ENCODE data around the gene IGDCC3.

The IGDCC3 gene

DNA sequence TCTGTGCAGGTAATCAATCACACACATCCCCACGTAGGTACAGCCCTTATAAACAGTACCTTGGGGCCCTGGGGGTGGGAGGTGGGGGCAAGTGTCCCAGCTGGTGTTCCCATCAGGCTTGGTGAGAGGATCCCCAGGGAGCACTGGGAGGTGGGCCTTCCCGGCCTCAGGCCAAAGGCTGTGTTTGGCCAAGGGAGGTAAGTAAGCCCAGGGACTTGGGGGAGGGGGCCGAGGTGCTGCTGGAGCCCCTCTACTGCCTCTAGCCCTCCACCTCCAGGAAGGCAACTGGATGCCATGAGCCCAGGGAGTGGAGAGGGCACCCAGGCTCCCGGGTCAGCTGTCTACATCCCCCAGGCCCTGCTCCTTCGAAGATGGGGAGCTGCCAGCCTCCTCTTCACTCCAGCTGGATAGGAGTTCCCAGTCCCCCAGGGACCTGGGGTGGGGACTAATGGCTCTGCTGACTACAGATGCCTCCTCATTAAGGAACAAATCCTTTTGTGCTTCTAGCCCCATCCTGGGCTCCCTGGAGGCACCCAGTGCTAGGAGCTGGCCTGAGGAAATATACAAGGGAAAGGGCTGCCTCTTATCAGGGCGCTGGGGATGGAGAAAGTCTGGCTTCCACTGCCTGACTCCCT lies 40.2 kb downstream of the IGDCC3 start:
- no peak for DNase-seq
- no peaks in the 10 kb centered on the region for H3K4me1 Mint-ChIP-seq (ENCODE audit: low read depth)
- H3K9me3 Mint-ChIP-seq: no peaks in the 10 kb centered on the region
- peaks cover 6% of the 10 kb centered on the region for H3K27me3 Mint-ChIP-seq
- H3K36me3 Mint-ChIP-seq (ENCODE audit: low read depth): no peaks in the 10 kb centered on the region
- no peak overlapping the region for H3K4me3 Mint-ChIP-seq
- H3K27ac Mint-ChIP-seq: no peak overlapping the region

DNA sequence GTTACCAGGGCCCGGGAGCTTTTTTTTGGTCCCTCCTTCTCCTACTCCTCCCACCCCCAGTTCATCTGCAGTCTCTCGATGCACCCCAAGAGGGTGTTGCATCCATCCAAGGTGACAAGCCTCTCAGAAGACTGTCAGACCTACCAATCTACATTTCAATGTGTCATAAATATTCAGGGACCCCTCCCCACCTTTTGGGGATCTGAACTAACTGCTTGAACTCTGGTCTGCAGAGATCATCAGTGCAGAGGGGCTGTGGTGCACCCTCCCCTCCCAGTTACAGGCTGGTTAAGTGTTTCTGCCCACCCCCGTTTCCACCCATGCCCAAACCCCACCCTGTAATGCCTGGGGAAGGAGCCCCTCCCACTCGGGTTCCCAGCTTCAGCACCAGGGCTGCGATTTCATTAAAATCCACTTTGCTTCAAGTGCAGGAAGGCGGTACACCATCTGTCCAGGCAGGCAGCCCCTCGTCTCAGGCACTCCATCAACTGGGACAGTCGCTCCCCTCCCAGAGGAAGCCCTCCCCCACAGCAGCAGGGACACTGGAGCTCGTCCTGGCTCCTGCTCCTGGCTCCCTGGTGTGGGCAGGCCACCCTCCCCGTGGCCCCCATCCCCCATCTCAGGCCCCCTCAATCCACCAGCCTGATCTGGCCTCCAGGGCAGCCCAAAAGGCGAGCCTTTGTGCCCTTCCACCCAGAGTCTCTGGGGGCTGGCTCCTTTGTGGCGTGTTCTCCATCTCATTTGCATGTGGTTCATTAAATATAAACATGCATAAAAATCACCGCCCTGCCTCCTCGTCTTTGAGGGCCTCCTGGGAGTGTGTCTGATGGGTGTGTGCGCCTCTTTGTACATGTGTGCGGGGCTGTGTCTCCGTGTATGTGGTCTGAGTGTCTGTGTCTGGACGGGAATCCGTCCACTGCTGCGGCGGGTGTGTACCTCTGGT lies 41.0 kb downstream of the IGDCC3 start:
- peaks cover 4% of the 10 kb centered on the region for H3K27me3 Mint-ChIP-seq

DNA sequence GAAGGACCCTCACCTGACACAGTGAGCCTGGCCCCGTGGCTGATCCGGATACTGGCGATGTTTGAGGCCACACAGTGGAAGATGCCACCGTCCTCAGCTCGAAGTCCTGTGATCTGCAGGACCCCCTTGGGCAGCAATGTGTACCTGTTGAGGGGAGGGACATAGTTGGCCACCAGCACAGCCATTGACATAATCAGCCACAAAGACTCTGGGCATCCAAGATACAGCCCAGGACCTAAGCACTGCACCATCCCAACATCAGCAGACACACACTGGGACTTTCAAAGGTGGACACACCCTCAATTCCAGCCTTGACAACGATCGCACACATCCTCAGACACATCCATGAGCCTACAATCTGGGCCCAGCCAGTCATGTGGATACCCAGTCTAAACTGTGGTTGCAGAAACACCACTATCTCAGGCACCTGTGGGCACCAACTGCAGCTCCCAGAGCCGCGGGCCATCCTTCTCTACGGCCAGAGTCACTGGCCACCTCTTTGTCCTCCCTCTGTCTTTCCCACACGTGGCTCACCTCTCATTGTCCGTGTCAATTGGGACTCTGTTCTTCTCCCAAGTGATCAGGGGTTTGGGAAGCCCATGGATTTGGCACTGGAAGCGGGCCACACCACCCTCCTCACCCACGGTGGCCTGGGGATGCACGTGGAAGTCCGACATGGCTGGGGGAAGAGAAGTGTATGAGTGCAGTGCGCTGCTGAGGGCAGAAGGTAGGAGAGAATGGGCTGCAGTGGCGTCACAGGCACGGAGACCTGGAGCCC lies 42.3 kb downstream of the IGDCC3 start:
- no peaks in the 10 kb centered on the region for H3K36me3 Mint-ChIP-seq (ENCODE audit: low read depth)
- H3K4me3 Mint-ChIP-seq: no peak overlapping the region
- H3K4me1 Mint-ChIP-seq (ENCODE audit: low read depth): no peaks in the 10 kb centered on the region
- no peak for DNase-seq
- H3K27ac Mint-ChIP-seq: no peak overlapping the region
- no peaks in the 10 kb centered on the region for H3K9me3 Mint-ChIP-seq
- H3K27me3 Mint-ChIP-seq: peaks cover 4% of the 10 kb centered on the region

More for the DNA sequence above, 41.0 kb downstream of the IGDCC3 start:
- H3K4me3 Mint-ChIP-seq: no peak overlapping the region
- no peak overlapping the region for H3K27ac Mint-ChIP-seq
- H3K9me3 Mint-ChIP-seq: no peaks in the 10 kb centered on the region
- H3K4me1 Mint-ChIP-seq (ENCODE audit: low read depth): no peaks in the 10 kb centered on the region
- no peaks in the 10 kb centered on the region for H3K36me3 Mint-ChIP-seq (ENCODE audit: low read depth)
- no peak for DNase-seq

DNA sequence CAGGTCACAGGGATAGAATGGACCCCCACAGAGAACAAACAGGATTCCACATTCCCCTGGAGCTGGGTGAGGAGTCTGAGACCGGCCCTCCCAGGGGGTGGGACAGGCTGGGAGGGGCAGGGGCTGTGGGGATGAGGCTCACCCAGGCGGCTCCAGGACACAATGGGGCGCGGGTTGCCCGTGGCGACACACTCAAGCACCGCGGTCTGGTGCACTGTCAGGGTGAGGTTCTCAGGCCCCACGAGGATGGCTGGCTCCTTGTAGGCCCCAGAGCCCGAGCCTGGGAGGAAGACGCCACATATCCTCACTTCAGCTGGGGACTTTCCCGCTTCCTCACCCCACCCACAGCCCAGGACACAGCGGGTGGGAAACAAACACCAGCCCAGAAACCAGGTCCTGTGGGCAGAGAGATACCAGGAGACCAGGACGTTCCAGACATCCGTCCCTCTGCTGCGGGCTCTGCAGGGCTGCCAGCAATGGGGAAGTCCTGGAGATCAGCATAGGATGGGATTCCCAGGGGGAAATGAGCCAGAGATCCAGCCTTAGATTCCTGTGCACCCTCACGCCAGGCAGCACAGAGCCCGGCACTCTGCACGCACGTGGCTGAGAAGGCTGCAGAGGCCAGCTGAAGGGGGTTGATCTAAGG lies 43.1 kb downstream of the IGDCC3 start:
- no peaks in the 10 kb centered on the region for H3K9me3 Mint-ChIP-seq
- H3K27me3 Mint-ChIP-seq: peaks cover 5% of the 10 kb centered on the region
- no peaks in the 10 kb centered on the region for H3K4me1 Mint-ChIP-seq (ENCODE audit: low read depth)
- DNase-seq: no peak
- no peaks in the 10 kb centered on the region for H3K36me3 Mint-ChIP-seq (ENCODE audit: low read depth)
- H3K4me3 Mint-ChIP-seq: no peak overlapping the region
- H3K27ac Mint-ChIP-seq: no peak overlapping the region

DNA sequence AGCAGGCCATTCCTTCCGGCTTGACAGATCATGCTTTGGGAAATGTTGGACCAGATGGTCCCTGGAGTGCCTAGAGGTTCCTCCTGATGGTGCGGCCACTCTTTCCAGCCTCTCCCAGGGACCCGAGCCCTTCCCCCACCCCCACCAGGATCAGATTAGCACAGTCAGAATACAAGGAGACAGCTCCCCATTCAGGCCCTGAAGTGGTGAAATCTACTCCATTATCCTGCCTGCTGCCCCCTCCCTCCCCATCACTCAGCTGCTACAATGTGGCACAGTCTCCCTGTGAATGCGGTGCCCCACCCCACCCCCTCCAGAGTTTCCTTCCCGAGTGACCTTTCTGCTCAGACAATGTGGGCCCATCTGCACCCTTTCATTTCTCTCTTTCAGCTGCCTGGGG lies 43.9 kb downstream of the IGDCC3 start:
- Mint-ChIP-seq H3K27me3 (peaks cover 3% of the 10 kb centered on the region), H3K36me3 (ENCODE audit: low read depth) (no peaks in the 10 kb centered on the region), H3K27ac (no peak overlapping the region), H3K4me3 (no peak overlapping the region), H3K4me1 (ENCODE audit: low read depth) (no peaks in the 10 kb centered on the region), H3K9me3 (no peaks in the 10 kb centered on the region)
- DNase-seq: no peak

DNA sequence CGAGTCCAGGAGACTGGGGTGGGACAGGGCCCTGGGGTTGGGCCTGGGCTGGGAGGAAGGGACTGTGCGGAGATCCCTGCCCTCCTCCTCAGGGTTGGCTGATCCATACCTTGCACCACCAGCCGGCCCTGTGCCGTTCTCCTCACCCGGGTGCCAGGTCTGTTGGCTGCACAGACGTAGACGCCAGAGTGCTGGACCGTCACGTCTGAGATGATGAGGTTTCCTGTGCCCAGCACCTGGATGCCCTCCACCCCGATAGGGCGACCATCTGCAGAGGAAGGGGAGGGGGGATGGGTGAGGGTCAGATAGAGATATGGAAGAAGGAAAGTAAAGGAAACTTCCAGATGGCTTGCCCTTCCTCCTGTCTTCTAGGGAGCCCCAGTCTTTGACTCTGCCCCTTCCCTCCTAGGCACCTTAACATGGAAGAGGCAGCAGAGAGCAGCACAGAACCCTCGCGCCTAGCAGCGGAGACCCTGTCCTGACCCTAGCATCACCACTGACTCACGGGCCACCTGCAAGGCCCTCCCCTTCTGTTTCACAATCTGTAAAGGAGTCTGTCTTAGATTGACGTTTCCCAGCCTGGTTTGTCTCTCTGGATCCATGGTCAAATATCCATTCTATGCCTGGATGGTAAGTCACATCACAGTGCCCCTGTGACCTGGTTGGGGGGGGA lies 44.5 kb downstream of the IGDCC3 start:
- H3K27me3 Mint-ChIP-seq: peaks cover 4% of the 10 kb centered on the region
- H3K4me3 Mint-ChIP-seq: no peak overlapping the region

DNA sequence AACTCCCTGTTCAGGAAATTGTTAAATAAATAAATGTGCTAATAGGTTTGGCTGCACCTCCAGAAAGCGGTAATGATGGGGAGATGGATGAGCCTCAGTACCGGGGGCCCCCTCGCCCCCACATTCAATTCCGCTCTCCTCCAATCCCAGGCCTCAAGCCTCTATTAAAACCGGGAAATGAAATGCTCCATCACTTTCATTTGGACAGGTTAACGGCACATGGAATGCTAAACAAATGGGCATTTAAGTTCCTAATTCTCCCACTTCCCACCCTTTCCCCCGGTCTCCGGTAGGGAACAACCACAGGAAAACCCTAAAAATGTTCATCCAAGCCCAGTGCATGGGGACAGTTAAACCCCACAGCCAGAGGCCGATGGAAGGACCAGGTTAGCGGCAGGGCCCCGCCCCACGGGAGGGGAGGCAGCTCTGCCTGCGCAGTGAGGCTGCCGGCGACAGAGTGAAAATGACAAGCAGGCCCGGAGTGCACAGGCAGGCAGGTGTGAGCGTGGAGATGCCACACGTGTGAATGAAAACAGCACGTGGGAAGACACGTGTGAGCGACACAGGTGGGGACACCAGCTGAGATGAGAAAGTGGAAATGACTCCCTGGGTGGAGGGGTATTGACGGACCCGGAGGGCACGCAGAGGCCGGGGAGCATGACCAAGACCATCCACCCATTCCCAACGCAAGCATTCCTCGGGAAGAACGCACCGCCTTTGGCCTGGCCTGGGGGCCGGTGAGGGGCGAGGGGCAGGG lies 45.2 kb downstream of the IGDCC3 start:
- no peaks in the 10 kb centered on the region for H3K9me3 Mint-ChIP-seq
- DNase-seq: no peak
- H3K4me3 Mint-ChIP-seq: no peak overlapping the region
- H3K4me1 Mint-ChIP-seq (ENCODE audit: low read depth): no peaks in the 10 kb centered on the region
- H3K36me3 Mint-ChIP-seq (ENCODE audit: low read depth): no peaks in the 10 kb centered on the region
- no peak overlapping the region for H3K27ac Mint-ChIP-seq
- H3K27me3 Mint-ChIP-seq: peaks cover 10% of the 10 kb centered on the region

More for the DNA sequence above, 44.5 kb downstream of the IGDCC3 start:
- H3K27ac Mint-ChIP-seq: no peak overlapping the region
- no peak for DNase-seq
- no peaks in the 10 kb centered on the region for H3K36me3 Mint-ChIP-seq (ENCODE audit: low read depth)
- H3K4me1 Mint-ChIP-seq (ENCODE audit: low read depth): no peaks in the 10 kb centered on the region
- H3K9me3 Mint-ChIP-seq: no peaks in the 10 kb centered on the region

DNA sequence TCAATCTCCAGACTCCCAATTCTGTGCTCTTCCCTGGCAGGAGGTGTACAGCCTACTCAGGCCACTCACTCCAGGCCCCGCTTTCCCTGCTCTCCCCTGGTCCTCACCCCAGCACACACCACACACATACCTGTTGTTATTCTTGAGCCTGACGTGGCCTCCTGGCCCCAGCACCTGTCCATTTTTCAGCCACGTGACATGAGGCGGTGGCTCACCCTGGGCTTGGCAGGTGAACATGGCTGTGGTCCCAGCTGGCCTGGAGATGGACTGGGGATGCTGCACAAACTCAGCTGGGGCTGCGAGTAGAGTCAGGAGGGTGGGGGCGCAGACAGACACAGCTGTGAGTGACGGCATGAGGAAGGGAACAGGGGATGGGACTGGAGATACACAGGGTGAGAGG lies 46.0 kb downstream of the IGDCC3 start:
- H3K27me3 Mint-ChIP-seq: peaks cover 11% of the 10 kb centered on the region
- no peak overlapping the region for H3K4me3 Mint-ChIP-seq
- no peaks in the 10 kb centered on the region for H3K36me3 Mint-ChIP-seq (ENCODE audit: low read depth)
- no peak overlapping the region for H3K27ac Mint-ChIP-seq
- H3K4me1 Mint-ChIP-seq (ENCODE audit: low read depth): no peaks in the 10 kb centered on the region
- DNase-seq: no peak
- H3K9me3 Mint-ChIP-seq: no peaks in the 10 kb centered on the region

DNA sequence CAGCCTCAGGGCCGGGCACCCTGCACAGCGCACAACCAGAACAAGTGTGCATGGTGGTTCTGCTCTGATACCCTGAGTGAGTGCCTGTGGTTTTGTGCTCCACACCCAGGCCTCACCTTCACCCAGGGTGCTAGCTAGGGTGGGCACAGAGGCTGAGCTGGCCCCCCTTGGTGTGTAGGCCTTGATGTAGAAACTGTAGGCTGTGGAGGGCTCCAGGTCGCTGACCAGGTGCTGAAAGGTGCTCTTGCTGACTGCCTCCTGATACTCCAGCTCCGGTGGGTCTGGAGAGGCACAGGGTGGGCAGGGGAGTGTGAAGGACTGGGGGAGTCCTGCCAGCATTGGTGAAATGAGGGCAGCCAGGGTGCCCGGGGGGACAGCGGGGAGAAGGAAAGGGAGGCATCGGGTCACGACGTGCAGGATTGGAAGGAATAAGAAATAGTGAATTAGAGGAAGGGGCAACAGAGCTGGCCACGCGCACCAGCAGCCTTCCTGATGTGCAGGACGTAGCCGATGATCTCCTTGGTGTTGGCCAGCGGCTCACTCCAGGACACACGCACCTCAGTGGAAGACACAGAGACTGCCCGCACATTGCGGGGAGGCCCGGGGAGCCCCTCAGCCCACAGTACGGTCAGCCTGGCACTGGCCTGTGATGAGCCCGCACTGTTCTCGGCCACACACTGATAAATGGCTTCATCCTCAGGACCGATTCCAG lies 46.7 kb downstream of the IGDCC3 start:
- Mint-ChIP-seq H3K36me3 (ENCODE audit: low read depth) (no peaks in the 10 kb centered on the region), H3K27me3 (peaks cover 12% of the 10 kb centered on the region), H3K9me3 (no peaks in the 10 kb centered on the region), H3K27ac (no peak overlapping the region), H3K4me1 (ENCODE audit: low read depth) (no peaks in the 10 kb centered on the region), H3K4me3 (no peak overlapping the region)
- no peak for DNase-seq

DNA sequence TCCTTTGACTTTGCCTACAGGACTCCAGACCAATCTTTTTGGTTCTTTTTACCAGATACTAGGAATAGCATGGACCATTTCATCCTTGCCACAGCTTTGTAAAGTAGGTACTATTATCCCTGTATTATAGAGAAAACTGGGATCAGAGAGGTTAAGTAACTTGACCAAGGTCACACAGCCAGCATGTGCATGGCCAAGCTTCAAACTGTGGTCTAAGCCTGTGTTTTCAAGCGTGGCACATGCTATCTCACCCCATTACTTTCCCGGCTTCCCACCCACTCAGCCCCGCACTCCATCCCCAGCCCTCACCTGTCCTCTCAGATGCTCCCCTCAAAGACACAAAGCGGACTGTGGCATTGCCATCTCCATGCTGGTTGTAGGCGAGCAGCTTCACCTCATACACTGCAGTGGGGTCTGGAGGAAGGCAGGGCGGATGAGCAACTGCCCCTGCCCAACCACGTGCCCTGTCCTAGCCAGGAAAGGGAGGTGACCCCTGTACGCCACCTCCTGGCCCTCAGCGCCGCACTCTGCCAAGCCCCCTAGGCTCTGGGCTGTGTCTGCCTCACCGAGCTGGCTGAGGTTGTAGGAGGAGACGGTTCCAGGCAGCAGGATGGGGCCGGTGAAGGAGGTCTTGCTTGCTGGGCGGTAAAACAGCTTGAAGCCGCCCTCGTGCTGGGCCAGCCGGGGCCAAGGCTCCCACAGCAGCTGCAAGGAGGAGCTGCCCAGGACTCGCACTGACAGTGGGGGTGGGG lies 47.6 kb downstream of the IGDCC3 start:
- H3K4me1 Mint-ChIP-seq (ENCODE audit: low read depth): no peaks in the 10 kb centered on the region
- H3K9me3 Mint-ChIP-seq: no peaks in the 10 kb centered on the region
- peaks cover 14% of the 10 kb centered on the region for H3K27me3 Mint-ChIP-seq
- DNase-seq: no peak
- no peak overlapping the region for H3K27ac Mint-ChIP-seq
- H3K4me3 Mint-ChIP-seq: no peak overlapping the region
- no peaks in the 10 kb centered on the region for H3K36me3 Mint-ChIP-seq (ENCODE audit: low read depth)

DNA sequence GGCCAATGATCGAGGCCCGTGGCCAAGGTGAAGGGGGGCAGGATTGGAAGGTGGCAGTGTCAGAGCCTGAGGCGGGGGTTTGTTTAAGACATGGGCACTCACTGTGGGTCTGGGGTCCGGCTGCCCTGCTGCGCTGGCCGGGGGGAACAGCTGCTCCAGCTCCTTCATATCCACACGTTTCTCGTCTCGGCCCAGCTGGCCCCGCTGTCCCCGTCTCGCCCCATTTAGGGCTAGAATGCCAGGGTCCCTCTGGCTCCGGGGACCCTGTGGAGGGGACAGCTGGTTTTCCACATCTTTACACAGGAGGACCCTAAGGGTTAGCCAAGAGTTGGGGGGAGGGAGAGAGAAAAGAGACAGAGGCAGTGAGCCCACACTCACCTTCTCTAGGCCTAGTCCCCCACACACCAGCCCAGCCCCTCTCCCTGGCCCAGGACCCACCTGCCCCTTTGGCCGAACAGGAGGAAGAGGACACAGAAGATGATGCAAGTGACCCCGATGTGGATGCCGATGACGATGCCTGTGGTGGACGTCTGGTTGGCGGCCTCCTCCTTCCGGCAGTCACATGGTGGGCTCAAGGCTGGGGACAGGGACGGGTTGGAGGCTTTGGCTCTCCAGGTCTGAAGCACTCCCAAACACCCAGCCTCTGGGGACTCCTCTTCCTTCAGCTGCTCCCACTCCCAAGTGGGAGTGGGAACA lies 48.4 kb downstream of the IGDCC3 start:
- H3K36me3 Mint-ChIP-seq (ENCODE audit: low read depth): no peaks in the 10 kb centered on the region
- peaks cover 14% of the 10 kb centered on the region for H3K27me3 Mint-ChIP-seq
- no peak for DNase-seq
- H3K4me3 Mint-ChIP-seq: no peak overlapping the region
- H3K27ac Mint-ChIP-seq: no peak overlapping the region
- H3K9me3 Mint-ChIP-seq: no peaks in the 10 kb centered on the region
- no peaks in the 10 kb centered on the region for H3K4me1 Mint-ChIP-seq (ENCODE audit: low read depth)

Data from activated T-cell treated with anti-CD3 and anti-CD28 coated beads, Interleukin-2, amount 50 U/mL, for 24 hours (primary cell).